GM19351 (cell line): ENCODE measurements around the gene MTX3.
A peak's percentile ranks its signal among the peaks of the same experiment; 100 is the strongest.

ENCODE experiments used
- ATAC-seq: cut with Tn5 transposase; IDR thresholded peaks from one replicate; pipeline ENCODE4 v1.9.1; 2021; ENCODE audit warnings: mild to moderate bottlenecking, moderate library complexity; ENCODE audit not compliant: unreplicated experiment

MTX3 gene, protein sequence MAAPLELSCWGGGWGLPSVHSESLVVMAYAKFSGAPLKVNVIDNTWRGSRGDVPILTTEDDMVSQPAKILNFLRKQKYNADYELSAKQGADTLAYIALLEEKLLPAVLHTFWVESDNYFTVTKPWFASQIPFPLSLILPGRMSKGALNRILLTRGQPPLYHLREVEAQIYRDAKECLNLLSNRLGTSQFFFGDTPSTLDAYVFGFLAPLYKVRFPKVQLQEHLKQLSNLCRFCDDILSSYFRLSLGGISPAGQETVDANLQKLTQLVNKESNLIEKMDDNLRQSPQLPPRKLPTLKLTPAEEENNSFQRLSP

DNA sequence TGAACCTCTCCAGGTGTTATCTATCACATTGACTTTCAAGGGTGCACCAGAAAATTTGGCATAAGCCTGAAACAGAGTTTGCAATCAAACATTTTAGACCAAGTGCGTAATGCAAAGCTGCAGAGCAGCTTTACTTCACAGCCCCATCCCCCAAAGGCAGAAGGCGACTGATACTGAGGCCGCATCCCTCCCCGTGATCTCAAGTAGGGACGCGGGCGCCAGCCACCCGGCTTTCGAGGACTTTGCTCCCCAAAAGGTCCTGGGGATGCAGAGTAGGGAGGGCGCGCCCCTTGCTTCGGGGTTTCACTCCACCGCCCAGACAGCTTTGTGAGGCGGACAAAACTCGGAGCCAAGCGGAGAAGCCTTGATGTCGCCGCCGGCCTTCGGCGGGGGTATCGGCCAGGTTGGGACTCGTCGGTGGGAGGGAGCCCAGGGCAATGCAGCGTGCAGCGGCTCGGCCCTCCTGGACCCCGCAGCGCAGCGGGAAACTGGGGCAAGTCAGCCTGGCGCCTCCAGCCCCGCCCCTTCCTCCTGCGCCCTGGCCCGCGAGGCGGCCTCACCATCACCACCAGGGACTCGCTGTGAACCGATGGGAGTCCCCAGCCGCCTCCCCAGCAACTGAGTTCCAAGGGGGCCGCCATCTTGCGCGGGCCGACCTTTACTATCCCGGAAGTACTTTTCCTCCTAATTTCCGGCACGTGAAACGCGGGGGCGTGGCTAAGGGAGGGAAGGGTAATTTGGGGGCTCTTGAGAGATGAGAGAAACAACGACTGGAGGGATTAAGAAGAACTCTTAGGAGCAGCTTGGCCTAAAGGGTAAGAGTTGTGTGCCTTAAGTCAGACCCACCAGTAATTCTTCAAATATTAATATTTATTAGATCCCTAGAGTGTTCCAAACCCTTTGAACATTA, at the start of gene MTX3:
TSS of gene MTX3 (minus strand) at position 665 of the 910 bp plus-strand sequence. CDS start at position 641, 24 bp downstream.
- peak; percentile 91 for ATAC-seq

DNA sequence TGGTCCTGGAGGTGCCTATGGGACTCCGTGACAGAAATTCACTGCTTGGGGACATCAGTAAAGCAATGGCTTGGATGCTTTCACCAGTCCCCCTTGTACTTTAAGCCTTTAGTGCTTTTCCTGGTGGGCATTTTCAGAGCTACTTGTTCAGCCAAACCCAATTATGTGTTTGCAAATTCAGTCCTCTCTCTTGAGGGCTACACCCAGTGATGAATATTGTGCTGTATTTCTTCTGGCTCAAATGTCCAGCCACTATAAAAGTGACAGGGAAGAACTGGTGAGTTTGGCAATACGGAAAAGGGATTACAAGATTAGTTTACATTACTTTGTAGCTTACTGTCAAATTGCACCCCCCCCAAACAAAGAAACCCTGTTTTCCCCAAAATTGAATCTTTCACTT, 48.6 kb upstream of the MTX3 start:
- ATAC-seq: no peak

DNA sequence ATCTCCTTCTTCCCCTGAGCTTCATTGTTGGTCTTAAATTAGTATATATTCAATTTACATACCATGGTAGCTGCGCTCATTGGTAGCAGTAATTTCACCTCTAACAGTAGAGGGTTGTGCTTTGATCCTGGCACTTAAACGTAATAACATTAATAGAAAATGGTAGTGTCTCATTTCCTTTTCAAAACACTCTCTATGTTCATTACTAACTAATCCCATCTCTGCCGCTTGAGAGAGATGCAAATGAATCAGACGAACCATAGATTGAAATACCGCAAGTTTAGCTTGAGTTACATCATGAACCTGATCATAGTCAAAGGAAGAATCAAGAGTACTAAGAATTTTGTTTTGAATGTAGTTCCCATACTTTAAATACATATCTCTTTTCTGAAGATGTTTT, 46.3 kb upstream of the MTX3 start:
- ATAC-seq: no peak

DNA sequence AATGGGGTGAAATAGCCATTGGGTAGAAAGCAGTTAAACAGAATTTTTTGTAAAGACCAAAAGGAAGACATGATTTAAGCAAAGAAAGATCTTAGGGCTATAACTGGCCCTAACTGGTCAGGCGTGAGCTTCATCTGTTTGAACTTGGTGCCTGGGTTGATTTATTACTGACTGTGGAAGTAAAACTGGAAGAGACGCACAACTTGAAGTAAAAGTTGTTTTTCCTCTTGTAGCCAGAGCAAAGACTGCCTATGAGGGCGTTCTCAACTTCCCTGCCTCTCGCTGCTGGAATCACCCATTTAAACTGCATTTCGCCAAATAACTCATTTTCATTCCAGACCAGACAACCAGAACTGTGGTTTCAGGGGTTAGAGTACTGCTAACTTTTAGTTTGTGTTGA, 45.6 kb upstream of the MTX3 start:
- ATAC-seq: no peak

DNA sequence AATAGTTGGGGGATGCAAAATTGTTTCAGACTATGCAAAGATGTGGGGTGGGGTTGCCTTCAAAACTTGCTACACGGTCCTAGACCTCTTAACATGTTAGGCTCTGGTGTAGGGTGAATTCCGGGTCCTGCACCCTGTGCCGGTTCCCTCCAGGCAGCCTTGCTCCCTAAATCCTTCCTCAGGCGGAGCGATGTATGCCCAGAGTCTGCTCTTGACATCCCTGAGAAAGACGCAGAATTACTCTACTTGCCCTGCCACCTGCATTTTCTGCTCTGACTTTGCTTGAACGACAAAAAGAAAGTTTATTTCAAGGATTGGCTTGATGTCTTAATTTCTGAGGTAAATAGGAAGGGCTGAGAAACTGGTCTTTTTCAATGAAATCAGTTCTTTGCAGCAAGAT, 44.8 kb upstream of the MTX3 start:
- ATAC-seq: no peak

DNA sequence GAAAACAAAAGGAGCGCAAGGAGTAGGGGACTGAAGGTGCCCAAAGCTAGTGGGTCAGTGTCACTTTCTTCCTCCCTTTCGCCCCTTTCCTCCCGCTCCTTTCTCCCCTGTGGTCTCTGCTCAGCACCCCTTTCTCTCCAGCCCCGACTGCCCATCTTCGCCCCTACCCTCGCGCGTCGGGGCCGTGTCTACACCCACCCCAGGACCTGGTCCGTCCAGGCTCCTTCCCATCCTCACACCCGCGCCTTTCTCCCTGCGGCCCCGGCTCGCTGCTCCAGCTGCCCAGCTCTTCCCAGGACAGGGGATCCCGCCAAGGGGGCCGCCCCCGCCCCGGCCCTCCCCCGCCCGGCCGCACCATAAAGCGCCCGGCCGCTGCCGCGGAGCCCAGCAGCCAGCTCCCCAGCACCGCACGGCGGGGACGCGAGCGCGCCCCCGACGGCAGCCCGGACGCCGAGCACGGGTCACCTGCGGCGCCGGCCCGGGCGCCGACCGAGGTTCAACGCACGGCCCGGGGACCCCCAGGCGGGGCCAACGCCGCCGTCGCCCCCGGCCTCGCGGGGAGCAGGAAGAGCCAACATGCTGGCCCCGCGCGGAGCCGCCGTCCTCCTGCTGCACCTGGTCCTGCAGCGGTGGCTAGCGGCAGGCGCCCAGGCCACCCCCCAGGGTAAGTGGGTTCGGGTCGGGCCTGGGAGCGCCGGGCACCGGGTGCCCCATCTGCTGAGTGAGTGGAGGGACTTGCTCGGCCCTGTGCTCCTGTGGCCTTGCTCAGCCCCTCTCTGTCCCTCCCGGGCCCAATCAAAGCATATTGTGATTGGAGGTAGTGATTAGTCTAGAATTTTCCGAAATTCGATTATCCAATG, 44.1 kb upstream of the MTX3 start, which contains the start of gene THBS4:
TSS of gene THBS4 (plus strand) at position 387 of the 860 bp plus-strand sequence. CDS start at position 577, 190 bp downstream.
- ATAC-seq: no peak

DNA sequence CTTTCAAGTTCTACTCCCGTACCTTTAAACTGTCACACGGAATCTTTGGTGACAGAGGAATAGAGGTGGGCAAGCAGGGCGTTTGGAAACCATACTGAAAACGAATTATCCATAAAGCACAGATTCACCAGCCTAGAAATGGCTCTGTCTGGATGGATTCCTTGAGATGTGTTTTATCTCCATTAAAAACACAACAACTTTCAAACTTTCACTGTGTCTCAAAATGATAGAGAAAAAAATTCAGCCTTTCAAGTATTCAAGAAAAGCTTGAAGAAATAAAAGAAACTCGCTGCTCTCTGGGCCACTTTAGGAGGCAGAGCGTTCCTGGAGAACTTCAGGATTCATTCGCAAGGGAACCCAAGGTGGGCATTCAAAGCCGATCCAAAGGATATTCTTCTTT, 43.5 kb upstream of the MTX3 start:
- ATAC-seq: no peak

DNA sequence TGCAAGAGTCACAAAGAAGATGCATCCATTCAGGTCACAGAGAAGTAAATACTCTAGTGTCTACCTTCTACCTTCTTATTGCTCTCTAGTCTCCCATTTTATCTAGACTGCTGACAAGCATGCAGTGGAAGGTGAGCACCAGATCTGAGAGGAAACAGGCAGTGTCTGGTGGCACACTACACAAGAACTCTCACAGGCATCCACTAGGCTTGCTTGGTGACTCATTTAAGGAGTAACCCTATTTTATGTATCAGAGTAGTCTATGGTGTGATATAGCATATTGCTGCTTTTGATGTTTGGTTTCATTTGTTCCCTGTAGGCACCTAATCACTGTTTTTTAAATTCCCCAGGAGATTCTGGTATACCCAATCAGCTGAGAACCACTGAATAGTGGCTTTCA, 42.5 kb upstream of the MTX3 start:
- peak; percentile 72 for ATAC-seq

DNA sequence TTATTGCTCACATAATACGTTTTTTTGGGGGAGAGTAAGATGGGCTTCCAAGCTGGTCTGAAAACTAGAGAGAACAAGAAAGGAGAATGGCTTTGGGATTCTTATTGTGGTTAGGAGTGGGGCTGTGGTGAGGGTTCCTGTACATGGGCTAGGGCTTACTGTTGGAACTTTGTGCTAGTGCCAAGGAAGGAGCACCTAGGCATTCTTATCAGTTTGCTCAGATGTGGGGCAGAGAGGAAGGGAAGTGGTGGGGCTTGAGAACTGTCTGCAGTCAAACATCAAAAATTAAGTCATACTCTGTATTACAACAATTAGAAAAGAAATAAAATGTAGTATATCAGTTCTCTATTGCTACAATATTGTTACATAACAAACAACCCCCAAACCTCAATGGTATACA, 40.0 kb upstream of the MTX3 start:
- ATAC-seq: no peak

DNA sequence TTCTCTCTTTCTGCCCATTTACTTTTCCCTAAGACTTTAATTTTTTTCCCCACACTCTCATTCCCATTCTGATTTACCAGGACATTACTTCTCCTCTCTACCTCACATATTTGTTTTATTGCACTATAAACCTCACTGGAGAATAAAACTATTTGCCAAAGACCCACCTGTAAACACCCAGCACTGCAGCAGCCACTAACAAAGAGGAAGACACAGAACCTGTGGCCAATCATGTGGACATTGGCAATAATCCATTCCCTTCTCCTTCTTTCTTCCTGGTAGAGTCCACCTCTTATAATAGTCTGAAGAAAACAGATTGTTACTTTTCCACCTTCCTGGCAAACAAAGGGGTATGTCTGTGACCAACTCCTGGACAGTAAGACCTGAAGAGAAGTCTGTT, 35.8 kb upstream of the MTX3 start:
- ATAC-seq: no peak

DNA sequence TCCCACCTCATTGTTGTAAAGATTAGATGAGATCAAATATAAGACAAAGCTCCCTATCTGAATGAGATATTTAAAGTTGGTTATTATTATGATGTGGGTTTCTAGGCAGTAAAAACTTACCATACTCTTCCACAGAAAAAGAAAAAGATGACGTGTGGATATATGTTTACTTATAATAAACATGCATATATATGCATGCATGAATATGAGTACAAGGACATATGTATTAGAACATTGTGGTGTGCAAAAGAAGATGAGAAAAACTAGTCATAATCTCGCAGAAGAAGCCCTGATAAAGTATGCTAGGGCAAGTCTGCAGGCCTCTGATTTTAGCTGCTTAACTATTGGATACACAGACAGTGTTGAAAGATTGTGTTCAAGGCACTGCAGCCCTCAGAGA, 34.0 kb upstream of the MTX3 start:
- no peak for ATAC-seq

DNA sequence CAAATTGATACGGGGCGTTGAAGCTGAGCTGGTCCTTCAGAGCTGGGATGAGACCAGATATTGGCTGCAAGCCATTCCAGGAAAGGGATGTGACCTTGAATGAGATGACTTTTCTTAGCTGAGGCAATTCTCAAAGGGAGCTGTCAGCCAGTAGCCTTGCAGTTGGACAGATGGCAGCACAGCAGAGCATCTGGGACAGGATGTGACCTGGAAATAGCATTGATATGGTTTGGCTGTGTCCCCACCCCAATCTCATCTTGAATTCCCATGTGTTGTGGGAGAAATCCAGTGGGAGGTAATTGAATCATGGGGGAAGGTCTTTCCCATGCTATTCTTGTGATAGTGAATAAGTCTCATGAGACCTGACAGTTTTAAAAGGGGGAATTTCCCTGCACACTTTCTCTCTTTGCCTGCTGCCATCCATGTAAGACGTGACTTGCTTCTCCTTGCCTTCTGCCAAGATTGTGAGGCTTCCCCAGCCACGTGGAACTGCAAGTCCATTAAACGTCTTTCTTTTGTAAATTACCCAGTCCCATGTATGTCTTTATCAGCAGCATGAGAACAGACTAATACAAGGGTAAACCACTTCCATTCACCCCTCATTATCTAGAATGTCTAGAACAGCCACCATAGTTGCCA, 19.8 kb upstream of the MTX3 start:
- ATAC-seq: no peak

DNA sequence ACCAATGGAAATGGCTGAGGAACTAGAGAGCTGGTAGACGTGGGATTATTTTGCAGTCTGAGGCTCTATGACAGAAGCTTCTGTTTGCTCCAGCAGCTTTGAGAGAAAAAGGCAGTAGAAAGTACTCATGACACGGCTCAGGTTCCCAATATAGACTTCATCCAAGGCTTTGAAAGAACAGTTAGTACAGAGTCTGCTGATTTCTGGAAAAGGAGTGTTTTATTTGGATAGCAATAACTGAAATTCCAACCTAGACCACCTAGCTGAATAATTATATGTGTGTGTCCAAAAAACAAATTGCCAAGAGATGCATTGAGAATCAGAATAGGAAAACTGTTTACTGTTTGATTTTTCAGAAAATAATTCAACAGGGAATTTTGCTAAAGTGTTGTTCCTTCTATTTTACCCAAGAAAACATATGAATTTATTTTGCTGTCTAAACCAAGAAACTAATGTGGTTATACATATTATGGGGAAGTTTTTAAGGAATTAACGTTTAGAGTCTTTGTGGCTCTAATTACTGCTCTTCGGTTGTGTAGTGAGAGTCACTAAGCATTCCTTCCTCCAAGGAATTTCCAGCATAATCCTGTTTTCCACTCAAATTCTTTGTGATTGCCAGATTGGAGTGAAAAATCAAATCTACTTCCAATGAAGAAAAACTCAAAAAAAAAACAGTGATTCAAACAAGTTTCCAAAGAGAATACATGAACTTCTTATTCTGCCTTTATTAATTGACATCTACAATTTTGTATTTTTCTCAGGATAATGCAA, 18.1 kb upstream of the MTX3 start:
- no peak for ATAC-seq

DNA sequence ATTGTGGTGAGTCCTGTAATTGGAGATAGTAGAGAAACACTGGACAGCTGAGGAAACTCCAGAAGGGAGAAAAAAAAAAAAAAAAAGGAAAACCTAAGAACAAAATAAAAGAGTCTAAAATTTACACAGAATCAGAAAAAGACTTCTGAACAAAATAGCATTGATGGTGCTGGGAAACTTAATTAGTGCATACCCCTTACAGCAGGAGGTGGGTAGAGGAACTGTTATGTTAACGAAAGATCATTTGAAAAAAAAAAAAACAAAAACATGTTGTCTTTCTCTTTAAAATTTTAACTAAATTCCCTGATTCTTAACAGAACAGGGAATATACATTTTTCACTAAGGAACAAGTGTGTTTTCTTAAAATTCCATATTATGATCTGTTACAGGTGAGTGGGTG, 11.6 kb upstream of the MTX3 start:
- ATAC-seq: no peak

DNA sequence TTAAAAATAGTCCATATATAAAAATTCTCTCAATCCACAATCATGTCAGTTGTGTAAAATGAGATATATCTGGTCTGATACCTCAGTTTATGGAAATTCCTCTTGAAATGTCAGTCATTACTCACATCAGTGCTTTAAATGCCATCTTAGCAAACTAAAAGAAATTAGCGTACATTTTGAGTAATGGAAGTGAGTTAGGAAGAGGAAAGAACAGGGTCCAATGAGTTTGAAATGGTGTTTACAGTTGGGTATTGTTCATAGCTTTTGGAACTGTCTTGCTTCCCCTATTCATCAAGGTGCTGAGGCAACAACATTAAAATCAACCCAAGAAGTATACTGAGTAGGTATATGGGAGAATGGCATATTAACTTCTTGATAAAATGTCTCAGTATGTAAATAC, 8.7 kb upstream of the MTX3 start:
- ATAC-seq: no peak

DNA sequence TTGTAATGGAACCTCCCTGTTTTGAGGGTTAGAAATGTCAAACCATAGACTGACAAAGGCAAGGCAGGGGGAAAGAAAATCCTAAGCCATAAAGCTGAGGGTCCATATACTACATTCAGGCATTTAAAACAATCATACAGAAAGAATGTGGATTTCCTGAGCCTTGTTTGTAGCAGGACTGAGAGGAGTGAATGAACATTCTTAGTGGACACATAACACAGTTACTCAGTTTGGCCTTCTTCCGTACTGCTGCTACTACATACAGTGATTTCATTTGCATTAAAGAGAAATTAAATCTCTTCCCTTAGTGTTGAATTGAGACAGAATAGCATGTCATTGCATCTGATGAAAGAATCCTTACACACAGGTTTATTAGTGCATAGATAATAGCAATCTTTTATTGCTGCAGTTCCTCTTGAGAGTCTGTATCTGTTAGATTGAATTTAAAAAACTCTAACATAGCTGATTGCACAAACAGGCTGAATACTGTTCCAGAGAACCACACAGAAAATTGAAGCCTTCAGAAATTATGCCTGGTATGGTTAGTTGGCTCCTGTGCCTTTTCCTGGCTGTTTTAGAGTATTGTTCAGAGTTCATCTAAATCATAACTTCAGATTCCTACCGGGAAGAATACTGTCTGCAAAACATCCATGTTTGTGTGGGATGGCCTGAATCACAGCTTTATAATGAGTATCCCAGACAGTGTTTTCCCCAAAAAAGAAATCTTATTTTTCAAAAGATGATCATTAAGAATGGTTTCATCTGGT, 2.0 kb upstream of the MTX3 start:
- no peak for ATAC-seq

DNA sequence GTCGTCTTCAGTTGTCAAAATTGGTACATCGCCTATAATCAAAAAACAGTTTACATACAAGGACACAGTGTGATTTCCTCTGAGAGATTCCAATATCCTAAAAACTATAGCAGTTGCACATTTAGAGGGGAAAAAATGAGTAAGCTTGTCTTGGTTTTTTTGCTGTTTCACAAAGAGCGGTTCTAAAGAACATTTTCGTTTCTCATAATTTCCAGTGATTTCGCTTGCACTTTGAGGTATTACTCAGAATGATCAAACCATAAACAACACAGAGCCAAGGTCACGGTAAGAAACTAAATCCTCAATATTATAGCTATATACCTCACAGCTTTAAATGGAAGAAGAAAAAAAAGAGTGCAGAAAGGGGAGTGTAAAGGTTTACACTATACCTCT, 861 bp downstream of the MTX3 start:
- peak; percentile 51 for ATAC-seq

DNA sequence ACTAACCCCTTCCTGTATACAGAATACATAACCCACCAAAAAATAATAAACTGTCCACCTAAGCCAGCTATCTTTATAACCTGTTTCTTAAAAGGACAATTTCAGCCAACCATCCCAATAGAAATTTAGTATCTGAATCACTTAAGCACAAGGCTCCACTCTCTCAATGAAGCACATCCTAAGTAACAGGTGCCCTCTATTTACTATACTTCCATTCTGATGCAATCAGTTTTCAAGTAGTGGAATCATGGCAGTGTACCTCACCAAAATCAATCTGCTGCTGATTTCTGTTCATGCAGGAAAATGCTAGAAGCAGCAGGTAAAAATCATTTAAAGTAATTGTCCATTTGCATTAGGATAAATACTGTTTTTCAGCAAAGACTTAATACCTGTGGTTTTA, 4.8 kb downstream of the MTX3 start:
- ATAC-seq: no peak

DNA sequence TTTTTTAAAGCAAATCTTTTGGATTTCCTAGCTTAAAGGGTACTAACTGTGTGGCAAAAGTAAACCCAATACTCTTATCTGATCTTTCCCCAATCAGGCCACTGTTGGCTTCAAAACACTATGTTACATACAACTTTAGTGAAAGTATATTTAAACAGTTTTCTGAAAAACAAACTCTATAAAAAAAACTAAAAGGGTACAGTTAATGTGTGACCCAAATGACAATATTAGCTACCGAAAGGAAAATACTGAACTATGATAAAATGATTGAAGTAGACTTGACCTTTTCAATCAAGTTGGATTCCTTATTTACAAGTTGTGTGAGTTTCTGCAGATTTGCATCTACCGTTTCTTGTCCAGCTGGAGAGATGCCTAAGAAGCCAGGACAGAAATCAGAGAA, 5.8 kb downstream of the MTX3 start:
- no peak for ATAC-seq
